CD14-positive monocyte (primary cell): ENCODE data around the gene APOB. TPM values are rescaled to one million over a fixed set of nuclear protein-coding genes. Genes with fewer than 3 reads are reported as not detected.

Experiments
- DNase-seq, 3 donors: peaks; one replicate each; pipeline ENCODE4 v3.0.0-alpha.2; 2011 to 2022
- H2AFZ ChIP-seq: 2 replicates; pipeline ENCODE4 v1.6.0; 2012; ENCODE audit warnings: mild to moderate bottlenecking, low read depth, low read length, inconsistent platforms; ENCODE audit not compliant: insufficient read depth, poor library complexity, severe bottlenecking
- H3K27ac ChIP-seq, 2 donors: 1 replicate in 1 of 2; 2 replicates in 1 of 2; pipeline ENCODE4 v1.5.1; 2012 to 2013; ENCODE audit warnings: low read length in 2 of 2, control low read depth in 1 of 2, inconsistent platforms in 1 of 2, low read depth in 1 of 2, mild to moderate bottlenecking in 1 of 2
- H3K27me3 ChIP-seq, 2 donors: one replicate each; pipeline versions ENCODE4 v1.6.0 to v1.6.1; 2011 to 2013; ENCODE audit warnings: low read length in 2 of 2; ENCODE audit not compliant: control insufficient read depth in 2 of 2, insufficient read depth in 2 of 2
- H3K36me3 ChIP-seq, 2 donors: replicated peaks in 1 of 2; 1 replicate in 1 of 2; 2 replicates in 1 of 2; pipeline versions ENCODE4 v1.5.1 to v1.6.1; 2012 to 2013; ENCODE audit warnings: low read length in 2 of 2, control low read depth in 1 of 2, inconsistent platforms in 1 of 2, mild to moderate bottlenecking in 1 of 2; ENCODE audit not compliant: insufficient read depth in 2 of 2, control insufficient read depth in 1 of 2
- H3K4me1 ChIP-seq, 2 donors: 1 replicate in 1 of 2; 2 replicates in 1 of 2; pipeline versions ENCODE4 v1.5.1 to v1.6.1; 2012 to 2013; ENCODE audit warnings: low read length in 2 of 2, control low read depth in 1 of 2, inconsistent platforms in 1 of 2, mild to moderate bottlenecking in 1 of 2, moderate library complexity in 1 of 2; ENCODE audit not compliant: insufficient read depth in 2 of 2, control insufficient read depth in 1 of 2
- H3K4me2 ChIP-seq: replicated peaks from 2 replicates; pipeline ENCODE3; 2012; ENCODE audit warnings: low read length, moderate library complexity, mild to moderate bottlenecking; ENCODE audit not compliant: poor library complexity, severe bottlenecking; ENCODE audit errors: extremely low read depth
- H3K4me3 ChIP-seq, 3 experiments: fragments of 200-600 bp in 1 of 3; sonication (generic) in 1 of 3; replicated peaks in 1 of 3; 1 replicate in 2 of 3; 2 replicates in 1 of 3; pipeline ENCODE4 v1.5.1; 2011 to 2013; ENCODE audit warnings: low read length in 3 of 3, mild to moderate bottlenecking in 3 of 3, control low read depth in 2 of 3, low read depth in 2 of 3, inconsistent platforms in 1 of 3, moderate library complexity in 1 of 3
- H3K79me2 ChIP-seq: 2 replicates; pipeline ENCODE4 v1.6.0; 2012; ENCODE audit warnings: mild to moderate bottlenecking, control low read depth, inconsistent platforms, low read length, moderate library complexity; ENCODE audit not compliant: insufficient read depth
- H3K9ac ChIP-seq: 2 replicates; pipeline ENCODE4 v1.6.0; 2017; ENCODE audit warnings: low read length, mild to moderate bottlenecking; ENCODE audit not compliant: insufficient read depth, poor library complexity, severe bottlenecking
- H3K9me3 ChIP-seq, 2 donors: replicated peaks in 1 of 2; 1 replicate in 1 of 2; 2 replicates in 1 of 2; pipeline versions ENCODE4 v1.5.1 to v1.6.1; 2012 to 2013; ENCODE audit warnings: low read length in 2 of 2, control low read depth in 1 of 2; ENCODE audit not compliant: control insufficient read depth in 1 of 2, insufficient read depth in 1 of 2
- H4K20me1 ChIP-seq: 2 replicates; pipeline ENCODE4 v1.6.0; 2012; ENCODE audit warnings: mild to moderate bottlenecking, low read length, control low read depth, moderate library complexity; ENCODE audit not compliant: insufficient read depth
- H3K27ac Mint-ChIP-seq, 7 donors: one replicate each; pipeline ENCODE4 v1.8.0; 2020; ENCODE audit warnings: mild to moderate bottlenecking in 7 of 7, mixed read lengths in 7 of 7, moderate library complexity in 6 of 7, inconsistent platforms in 2 of 7
- H3K27me3 Mint-ChIP-seq, 3 donors: one replicate each; pipeline ENCODE4 v1.8.0; 2021 to 2022; ENCODE audit warnings: low read depth in 3 of 3, mild to moderate bottlenecking in 3 of 3, mixed read lengths in 3 of 3, moderate library complexity in 3 of 3, inconsistent platforms in 1 of 3
- H3K36me3 Mint-ChIP-seq, 2 donors: one replicate each; pipeline ENCODE4 v1.8.0; 2020; ENCODE audit warnings: mixed read lengths in 2 of 2, inconsistent platforms in 1 of 2, mild to moderate bottlenecking in 1 of 2
- H3K4me1 Mint-ChIP-seq: one replicate; pipeline ENCODE4 v1.8.0; 2020; ENCODE audit warnings: mild to moderate bottlenecking, mixed read lengths
- H3K4me3 Mint-ChIP-seq, 2 donors: one replicate each; pipeline ENCODE4 v1.8.0; 2020; ENCODE audit warnings: mild to moderate bottlenecking in 2 of 2, mixed read lengths in 2 of 2, moderate library complexity in 1 of 2
- H3K9me3 Mint-ChIP-seq, 7 donors: one replicate each; pipeline ENCODE4 v1.8.0; 2020 to 2022; ENCODE audit warnings: mixed read lengths in 7 of 7, mild to moderate bottlenecking in 6 of 7, moderate library complexity in 6 of 7, inconsistent platforms in 2 of 7
- CTCF ChIP-seq: fragments of 200-600 bp; IDR thresholded peaks from one replicate; pipeline ENCODE4 v1.8.0; 2022; ENCODE audit warnings: antibody characterized with exemption, mild to moderate bottlenecking
- WGBS: methylation state at CpG from one replicate; pipeline ENCODE4 v1.1.5; 2013; ENCODE audit warnings: missing lambda C conversion rate; ENCODE audit not compliant: insufficient coverage; 5-methylcytosine and 5-hydroxymethylcytosine counted together
- intact Hi-C, 2 donors: fragments of 100-400 bp; cut with micrococcal nuclease; formaldehyde crosslinking; loops; one replicate each; pipeline versions ENCODE4 v1.15.0 to v1.15.1; 2023
- polyA plus RNA-seq, 3 donors: library from polyadenylated mRNA; depleted of rRNA in 1 of 3; unstranded in 2 of 3; stranded (reverse) in 1 of 3; fragments of 300-500 nt in 2 of 3; fragments of >200 nt in 1 of 3; fragmentation: Illumina TruSeq in 2 of 3; gene quantifications; 1 replicate in 2 of 3; 2 replicates in 1 of 3; pipeline ENCODE4 v1.2.3, GENCODE V29; 2012 to 2021

The APOB gene
- polyA plus RNA-seq, 3 donors = 0.02 TPM; not detected in 2

GRCh38 chr2:21028021-21028947 is 15.6 kb downstream of the APOB start:
- H3K4me3 Mint-ChIP-seq = no peak overlapping the region
- H3K36me3 ChIP-seq = no peaks in the 10 kb centered on the region
- no peaks in the 10 kb centered on the region for H3K9me3 ChIP-seq
- no peak overlapping the region for H2AFZ ChIP-seq
- no peak overlapping the region for H3K9ac ChIP-seq
- H3K27me3 Mint-ChIP-seq = peaks cover 3 to 8% (median 4%) of the 10 kb centered on the region in 3 donors
- no peaks in the 10 kb centered on the region for H3K36me3 Mint-ChIP-seq
- H3K9me3 Mint-ChIP-seq = peaks cover 0 to 3% (median 0%) of the 10 kb centered on the region in 7 donors
- H3K4me1 ChIP-seq = no peaks in the 10 kb centered on the region
- 100% methylated on average over 2 of the region's 4 CpGs for WGBS
- no peak overlapping the region for H3K4me3 ChIP-seq
- H3K4me2 ChIP-seq = no peak overlapping the region
- H3K4me1 Mint-ChIP-seq = no peaks in the 10 kb centered on the region
- H3K79me2 ChIP-seq = no peaks in the 10 kb centered on the region
- H4K20me1 ChIP-seq = no peaks in the 10 kb centered on the region
- DNase-seq = no peak
- TF ChIP-seq CTCF = no peak
- no peak overlapping the region for H3K27ac Mint-ChIP-seq
- intact Hi-C loops = no loop called here
- no peaks in the 10 kb centered on the region for H3K27me3 ChIP-seq
- no peak overlapping the region for H3K27ac ChIP-seq

GRCh38 chr2:21026479-21027282 is 17.2 kb downstream of the APOB start:
- Histone ChIP-seq H3K27me3 (no peaks in the 10 kb centered on the region), H3K27ac (no peak overlapping the region), H3K36me3 (no peaks in the 10 kb centered on the region), H3K4me1 (no peaks in the 10 kb centered on the region), H3K9me3 (no peaks in the 10 kb centered on the region), H3K79me2 (no peaks in the 10 kb centered on the region), H3K4me3 (no peak overlapping the region), H2AFZ (no peak overlapping the region), H4K20me1 (no peaks in the 10 kb centered on the region), H3K9ac (no peak overlapping the region), H3K4me2 (no peak overlapping the region)
- H3K27me3 Mint-ChIP-seq = peaks cover 2 to 7% (median 3%) of the 10 kb centered on the region in 3 donors
- TF ChIP-seq CTCF = no peak
- intact Hi-C loops = no loop called here
- H3K9me3 Mint-ChIP-seq = peaks cover 0 to 3% (median 0%) of the 10 kb centered on the region in 7 donors
- H3K4me3 Mint-ChIP-seq = no peak overlapping the region
- no peaks in the 10 kb centered on the region for H3K4me1 Mint-ChIP-seq
- H3K27ac Mint-ChIP-seq = no peak overlapping the region
- DNase-seq = no peak
- H3K36me3 Mint-ChIP-seq = no peaks in the 10 kb centered on the region
